Sigmoid colon (tissue), 7 donors: ENCODE results near the gene ZNF433. TPM values are rescaled to one million over a fixed set of nuclear protein-coding genes. Genes with fewer than 3 reads are reported as not detected.
"Not testable (repeated sequence)": the region's sequence is repeated elsewhere in the genome, so short reads cannot be mapped to it uniquely, and the experiment has no call there.

ENCODE experiments used
- DNase-seq: peaks from one replicate; pipeline ENCODE4 v3.0.0-alpha.2; 2019
- H3K27ac ChIP-seq, 4 donors: fragments of 200-600 bp; sonication (generic); one replicate each; pipeline ENCODE4 v1.5.1; 2016 to 2019; ENCODE audit warnings: mild to moderate bottlenecking in 1 of 4
- H3K27me3 ChIP-seq, 3 donors: fragments of 200-600 bp; sonication (generic); one replicate each; pipeline ENCODE4 v1.5.1; 2019; ENCODE audit warnings: mild to moderate bottlenecking in 1 of 3
- H3K36me3 ChIP-seq, 4 donors: fragments of 200-600 bp; sonication (generic); one replicate each; pipeline ENCODE4 v1.5.1; 2016 to 2019
- H3K4me1 ChIP-seq, 4 donors: fragments of 200-600 bp; sonication (generic); one replicate each; pipeline ENCODE4 v1.5.1; 2017 to 2019
- H3K4me3 ChIP-seq, 4 donors: fragments of 200-600 bp; sonication (generic); one replicate each; pipeline ENCODE4 v1.5.1; 2017 to 2019; ENCODE audit warnings: mild to moderate bottlenecking in 2 of 4, moderate library complexity in 1 of 4
- H3K9me3 ChIP-seq, 4 donors: fragments of 200-600 bp in 3 of 4; sonication (generic) in 3 of 4; one replicate each; pipeline versions ENCODE4 v1.5.1 to v1.6.1; 2013 to 2019
- CTCF ChIP-seq, 4 experiments: fragments of 450-650 bp in 3 of 4; fragments of 200-600 bp in 1 of 4; IDR thresholded peaks; one replicate each; pipeline ENCODE4 v1.5.1; 2016 to 2019; ENCODE audit warnings: antibody characterized with exemption in 4 of 4, mild to moderate bottlenecking in 3 of 4, moderate library complexity in 2 of 4
- EP300 ChIP-seq, 4 donors: sonication (generic); formaldehyde crosslinking; IDR thresholded peaks; one replicate each; pipeline ENCODE4 v1.6.1; 2017; ENCODE audit warnings: antibody characterized with exemption in 4 of 4
- POLR2A ChIP-seq, 2 donors: fragments of 450-650 bp; IDR thresholded peaks; one replicate each; pipeline ENCODE4 v1.6.1; 2016; ENCODE audit warnings: antibody characterized with exemption in 2 of 2, mild to moderate bottlenecking in 2 of 2, moderate library complexity in 2 of 2
- POLR2AphosphoS5 ChIP-seq, 4 donors: sonication (generic); formaldehyde crosslinking; IDR thresholded peaks; one replicate each; pipeline ENCODE4 v1.6.1; 2017; ENCODE audit warnings: antibody characterized with exemption in 4 of 4
- WGBS, 2 donors: extraction: QIAGEN DNeasy Blood & Tissue Kit; methylation state at CpG; one replicate each; pipeline ENCODE4 v1.1.7; 2013; 5-methylcytosine and 5-hydroxymethylcytosine counted together
- intact Hi-C: fragments of 100-400 bp; cut with DNase I; formaldehyde crosslinking; loops from one replicate; pipeline ENCODE4 v1.15.1; 2023
- polyA plus RNA-seq, 3 donors: library from polyadenylated mRNA; stranded (reverse); fragments of 200-250 nt; gene quantifications; one replicate each; pipeline ENCODE4 v1.2.3, GENCODE V29; 2013
- total RNA-seq, 4 donors: library from RNA; depleted of rRNA; stranded (reverse); fragments of >200 nt; gene quantifications; one replicate each; pipeline ENCODE4 v1.1.0, GENCODE V29; 2016
- donor health status: healthy with polysubstance abuse.
- donor health status: Bipolar disorder and iron deficiency.
- donor health status: healthy.

The ZNF433 gene
- 10 to 100 TPM in 1 of 4 donors, 1 to 10 TPM in 3; 2.5 to 16.9 (median 4.4) TPM for total RNA-seq
- 1 to 10 TPM; 1.2 to 3.2 (median 2.1) TPM for polyA plus RNA-seq

DNA sequence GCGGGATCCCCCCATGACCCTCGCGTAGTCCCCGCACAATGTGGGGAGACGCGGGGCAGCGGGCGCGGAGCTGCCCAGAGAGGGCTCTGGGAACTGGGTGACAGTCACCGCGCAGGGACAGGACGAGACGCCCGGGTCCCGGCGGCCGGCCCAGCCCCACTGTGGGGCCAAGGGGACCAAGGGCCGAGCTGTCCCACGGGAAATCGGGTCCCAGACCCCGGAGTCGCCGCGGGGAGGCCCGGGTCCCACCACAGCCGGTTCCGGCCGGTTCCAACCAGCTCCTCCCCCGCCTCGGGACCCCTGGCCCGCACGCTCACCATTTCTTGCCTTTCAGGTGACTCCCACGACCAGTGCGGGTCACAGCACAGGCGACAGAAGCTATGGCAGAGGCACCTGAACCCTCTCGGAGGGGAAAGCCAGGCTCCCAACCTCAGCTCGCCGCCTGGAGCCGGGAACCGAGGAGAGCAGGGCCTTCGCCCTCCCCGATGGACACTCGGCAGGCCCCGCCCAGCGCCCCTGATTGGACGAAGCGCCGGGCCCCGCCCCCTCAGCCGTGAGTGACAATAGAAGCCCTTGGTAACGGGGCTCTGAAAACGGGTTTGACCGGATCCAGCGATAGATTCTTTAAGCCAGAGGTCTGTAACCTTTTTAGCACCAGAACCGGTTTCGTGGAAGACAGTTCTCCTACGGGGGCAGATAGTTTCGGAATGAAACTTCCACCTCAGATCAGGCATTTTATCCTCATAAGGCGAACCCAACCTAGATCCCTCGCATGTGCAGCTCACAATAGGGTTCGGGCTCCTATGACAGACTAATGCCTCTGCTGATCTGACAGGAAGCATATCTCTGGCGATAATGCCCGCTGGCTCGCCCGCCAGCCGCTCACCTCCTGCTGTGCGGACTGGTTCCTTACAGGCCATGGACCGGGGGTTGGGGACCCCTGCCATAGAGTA is at the start of gene ZNF433:
Gene ZNF433, minus strand, starts transcription at position 460 of the 953 bp plus-strand sequence. Its CDS starts 140 bp downstream, at position 320.
- Histone ChIP-seq H3K4me3 (peak within 1 kb of the TSS; percentile 73 to 95 (median 88)), H3K27ac (peak within 1 kb of the TSS; percentile 84 to 90 (median 88)), H3K27me3 (no peaks in the 10 kb centered on the region), H3K4me1 (peaks cover 0 to 15% (median 14%) of the 10 kb centered on the region in 4 donors), H3K36me3 (no peaks in the 10 kb centered on the region), H3K9me3 (no peaks in the 10 kb centered on the region)
- intact Hi-C loops = loop anchor here (10.0 kb wide), 1 partner anchor 71 kb away; the partner anchor contains the start of gene ZNF763
- peak; percentile 79 to 89 (median 86) for TF ChIP-seq POLR2AphosphoS5 (IDR thresholded peaks at IDR 0.05)
- TF ChIP-seq CTCF (IDR thresholded peaks at IDR 0.05) = no peak
- TF ChIP-seq POLR2A (IDR thresholded peaks at IDR 0.05) = peak; percentile 40 to 47
- TF ChIP-seq EP300 (IDR thresholded peaks at IDR 0.05) = peak in 1 of 4 donors; percentile 9
- peak; percentile 96 for DNase-seq
- 1% methylated on average over 68 of the region's 68 CpGs for WGBS, 2 donors

DNA sequence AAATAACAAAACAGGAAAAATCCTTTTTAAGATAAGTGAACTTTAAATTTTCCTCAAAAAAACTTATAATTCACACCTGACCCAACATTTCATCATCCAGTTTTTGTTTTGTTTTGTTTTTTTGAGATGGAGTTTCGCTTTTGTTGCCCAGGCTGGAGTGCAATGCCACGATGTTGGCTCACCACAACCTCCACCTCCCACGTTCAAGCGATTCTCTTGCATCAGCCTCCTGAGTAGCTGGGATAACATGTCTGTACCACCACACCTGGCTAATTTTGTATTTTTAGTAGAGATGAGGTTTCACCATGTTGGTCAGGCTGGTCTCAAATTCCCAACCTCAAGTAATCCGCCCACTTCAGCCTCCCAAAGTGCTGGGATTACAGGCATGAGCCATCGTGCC is 47.9 kb upstream of the ZNF433 start:
- WGBS, 2 donors = 97% methylated on average over 6 of the region's 6 CpGs
- intact Hi-C loops, H3K27me3 ChIP-seq, DNase-seq, H3K27ac ChIP-seq, H3K4me3 ChIP-seq, H3K4me1 ChIP-seq: not testable (repeated sequence)
- H3K9me3 ChIP-seq = peaks cover 12 to 20% (median 16%) of the 10 kb centered on the region in 4 donors
- H3K36me3 ChIP-seq = peaks cover 0 to 19% (median 0%) of the 10 kb centered on the region in 4 donors

DNA sequence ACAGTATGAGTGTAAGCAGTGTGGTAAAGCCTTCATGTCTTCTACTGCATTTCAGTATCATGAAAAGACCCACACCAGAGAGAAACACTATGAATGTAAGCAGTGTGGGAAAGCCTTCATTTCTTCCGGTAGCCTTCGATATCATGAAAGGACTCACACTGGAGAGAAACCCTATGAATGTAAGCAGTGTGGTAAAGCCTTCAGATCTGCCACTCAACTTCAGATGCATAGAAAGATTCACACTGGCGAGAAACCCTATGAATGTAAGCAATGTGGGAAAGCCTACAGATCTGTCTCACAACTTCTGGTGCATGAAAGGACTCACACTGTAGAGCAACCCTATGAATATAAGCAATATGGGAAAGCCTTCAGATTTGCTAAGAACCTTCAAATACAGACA is 41.9 kb upstream of the ZNF433 start:
- Histone ChIP-seq H3K4me3 (no peak overlapping the region), H3K27ac (no peak overlapping the region), H3K9me3 (peaks cover 42 to 76% (median 69%) of the 10 kb centered on the region in 4 donors), H3K36me3 (peaks cover 36 to 76% (median 49%) of the 10 kb centered on the region in 4 donors), H3K27me3 (no peaks in the 10 kb centered on the region), H3K4me1 (no peaks in the 10 kb centered on the region)
- whole genome bisulfite sequencing, 2 donors = 81 to 98% methylated on average over 3 of the region's 3 CpGs
- DNase-seq = no peak
- intact Hi-C loops = no loop called here
- no peak for TF ChIP-seq POLR2AphosphoS5 (IDR thresholded peaks at IDR 0.05)
- no peak for TF ChIP-seq CTCF (IDR thresholded peaks at IDR 0.05)
- no peak for TF ChIP-seq EP300 (IDR thresholded peaks at IDR 0.05)
- no peak for TF ChIP-seq POLR2A (IDR thresholded peaks at IDR 0.05)

GRCh38 chr19:12076331-12076730 is 40.9 kb upstream of the ZNF433 start:
- H3K4me1 ChIP-seq, H3K4me3 ChIP-seq, H3K27ac ChIP-seq, H3K27me3 ChIP-seq, intact Hi-C loops, DNase-seq: not testable (repeated sequence)
- WGBS, 2 donors = 97 to 98% methylated on average over 3 of the region's 3 CpGs
- peaks cover 36 to 76% (median 52%) of the 10 kb centered on the region in 4 donors for H3K36me3 ChIP-seq
- H3K9me3 ChIP-seq = peaks cover 42 to 76% (median 69%) of the 10 kb centered on the region in 4 donors

DNA sequence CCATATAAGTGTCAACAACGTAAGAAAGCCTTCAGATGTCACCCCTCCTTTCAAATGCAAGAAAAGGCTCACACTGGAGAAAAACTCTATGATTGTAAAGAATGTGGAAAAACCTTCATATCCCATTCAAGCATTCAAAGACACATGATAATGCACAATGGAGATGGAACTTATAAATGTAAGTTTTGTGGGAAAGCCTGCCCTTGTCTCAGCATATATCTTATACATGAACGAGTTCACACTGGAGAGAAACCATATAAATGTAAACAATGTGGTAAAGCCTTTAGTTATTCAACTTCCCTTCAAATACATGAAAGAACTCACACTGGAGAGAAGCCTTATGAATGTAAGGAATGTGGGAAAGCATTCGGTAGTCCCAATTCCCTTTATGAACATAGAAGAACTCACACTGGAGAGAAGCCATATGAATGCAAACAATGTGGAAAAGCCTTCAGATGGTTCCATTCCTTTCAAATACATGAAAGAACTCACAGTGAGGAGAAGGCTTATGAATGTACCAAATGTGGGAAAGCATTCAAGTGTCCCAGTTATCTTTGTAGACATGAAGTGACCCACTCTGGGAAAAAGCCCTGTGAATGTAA is 40.2 kb upstream of the ZNF433 start:
- intact Hi-C loops = no loop called here
- Histone ChIP-seq H3K27me3 (no peaks in the 10 kb centered on the region), H3K4me1 (no peaks in the 10 kb centered on the region), H3K36me3 (peaks cover 36 to 76% (median 52%) of the 10 kb centered on the region in 4 donors), H3K27ac (no peak overlapping the region), H3K9me3 (peaks cover 42 to 80% (median 72%) of the 10 kb centered on the region in 4 donors), H3K4me3 (no peak overlapping the region)
- DNase-seq = no peak
- WGBS, 2 donors = 96 to 98% methylated on average over 3 of the region's 3 CpGs
- TF ChIP-seq POLR2AphosphoS5 (IDR thresholded peaks at IDR 0.05) (no peak), EP300 (IDR thresholded peaks at IDR 0.05) (no peak), CTCF (IDR thresholded peaks at IDR 0.05) (no peak), POLR2A (IDR thresholded peaks at IDR 0.05) (no peak)
